C4-2B (cell line): ENCODE results near the gene ZNF225.

Experiments
- CTCF ChIP-seq: fragments of 450-650 bp; conservative IDR thresholded peaks from 2 replicates; pipeline ENCODE4 v1.5.1; 2017; ENCODE audit warnings: mild to moderate bottlenecking
- ZFX ChIP-seq: fragments of 450-650 bp; IDR thresholded peaks from 2 replicates; pipeline ENCODE4 v1.6.1; 2017

- no peak for TF ChIP-seq CTCF
- TF ChIP-seq ZFX: no peak
These were observed 688 bp downstream of the ZNF225 start for GRCh38 chr19:44113784-44114390.
